K562 (cell line): ENCODE measurements around the gene PLEKHH2. TPM values are rescaled to one million over a fixed set of nuclear protein-coding genes. Genes with fewer than 3 reads are reported as not detected.

Source experiments
- ATAC-seq: fragments of 200-7000 bp; cut with Tn5 transposase; 3 replicates; pipeline ENCODE4 v1.9.1; 2020; ENCODE audit warnings: moderate library complexity
- BruUV-seq: library from RNA; stranded (reverse); fragments of 400-500 nt; replicated peaks from 2 replicates; lab custom pipeline; 2021; lab: Mats Ljungman, UMichigan
- CTCF ChIA-PET: fragments of 300-600 bp; formaldehyde crosslinking; extraction: SDS; loops from one replicate; lab custom pipeline; 2021; ENCODE audit warnings: low intra/inter-chr PET ratio; lab: Yijun Ruan, JAX
- POLR2A ChIA-PET: fragments of 300-600, 350-650 bp; sonication (Branson Sonifier 250); formaldehyde crosslinking; extraction: SDS; loops from one replicate; lab custom pipeline; 2021; ENCODE audit warnings: antibody characterized with exemption, inconsistent platforms; lab: Yijun Ruan, JAX
- DNase-seq, 4 experiments: peaks; one replicate each; pipeline versions ENCODE4 v3.0.0 to v3.0.0-alpha.2; 2011 to 2018; ENCODE audit warnings: low spot score in 3 of 4, mixed read lengths in 3 of 4; ENCODE audit errors: extremely low read depth in 1 of 4
- FAIRE-seq: peaks from 2 replicates; lab custom pipeline; 2011; peaks lifted over from hg19 to GRCh38; lab: Jason Lieb, UNC
- H2AFZ ChIP-seq: 2 replicates; pipeline ENCODE4 v1.6.0; 2011; ENCODE audit warnings: low read depth, low read length, control low read depth, inconsistent platforms
- H3K27ac ChIP-seq: fragments of 200-600 bp; 3 replicates; pipeline ENCODE4 v1.8.0; 2011; ENCODE audit warnings: low read depth, mild to moderate bottlenecking, control low read depth, inconsistent platforms, low read length, moderate library complexity, mixed read lengths; ENCODE audit errors: extremely low read depth
- H3K27me3 ChIP-seq, 2 experiments: fragments of 300-600 bp in 1 of 2; 2 replicates in 1 of 2; 3 replicates in 1 of 2; pipeline versions ENCODE4 v1.6.0 to v1.8.0; 2011; ENCODE audit warnings: inconsistent platforms in 2 of 2, low read length in 2 of 2, mild to moderate bottlenecking in 1 of 2, mixed read lengths in 1 of 2, moderate library complexity in 1 of 2; ENCODE audit not compliant: control insufficient read depth in 2 of 2, insufficient read depth in 2 of 2
- H3K36me3 ChIP-seq: fragments of 300-600 bp; 3 replicates; pipeline ENCODE4 v1.8.0; 2011; ENCODE audit warnings: mild to moderate bottlenecking, low read length, inconsistent platforms; ENCODE audit not compliant: control insufficient read depth, insufficient read depth
- H3K4me1 ChIP-seq, 2 experiments: fragments of 200-600 bp in 1 of 2; replicated peaks in 1 of 2; 2 replicates in 1 of 2; 3 replicates in 1 of 2; pipeline versions ENCODE4 v1.5.1 to v1.8.0; 2011; ENCODE audit warnings: inconsistent platforms in 2 of 2, low read length in 2 of 2, mild to moderate bottlenecking in 1 of 2, mixed read lengths in 1 of 2, moderate library complexity in 1 of 2; ENCODE audit not compliant: control insufficient read depth in 2 of 2, insufficient read depth in 2 of 2
- H3K4me2 ChIP-seq: 2 replicates; pipeline ENCODE4 v1.6.1; 2011; ENCODE audit warnings: low read length, control low read depth, inconsistent platforms, mixed read lengths; ENCODE audit not compliant: insufficient read depth
- H3K4me3 ChIP-seq: fragments of 200-600 bp; sonication (generic), shearing (Covaris generic); 2 replicates; pipeline ENCODE4 v1.5.1; 2016; ENCODE audit warnings: control low read depth, inconsistent platforms
- H3K79me2 ChIP-seq: fragments of 200-600 bp; 3 replicates; pipeline ENCODE4 v1.8.0; 2011; ENCODE audit warnings: low read length, inconsistent platforms; ENCODE audit not compliant: control insufficient read depth, insufficient read depth
- H3K9ac ChIP-seq, 2 experiments: 2 replicates each; pipeline versions ENCODE4 v1.6.0 to v1.6.1; 2011; ENCODE audit warnings: low read depth in 2 of 2, low read length in 2 of 2, control low read depth in 1 of 2, inconsistent platforms in 1 of 2, mild to moderate bottlenecking in 1 of 2, mixed read lengths in 1 of 2; ENCODE audit not compliant: insufficient read depth in 1 of 2
- H3K9me1 ChIP-seq: one replicate; pipeline ENCODE4 v1.6.0; 2011; ENCODE audit warnings: inconsistent platforms, mild to moderate bottlenecking, low read length, moderate library complexity; ENCODE audit not compliant: control insufficient read depth, insufficient read depth
- H3K9me3 ChIP-seq: replicated peaks from 2 replicates; pipeline ENCODE4 v1.5.1; 2011; ENCODE audit warnings: low read depth, low read length, inconsistent platforms; ENCODE audit not compliant: control insufficient read depth, insufficient read depth
- H4K20me1 ChIP-seq: replicated peaks from 2 replicates; pipeline ENCODE4 v1.6.1; 2011; ENCODE audit warnings: low read length, inconsistent platforms, mixed read lengths; ENCODE audit not compliant: control insufficient read depth, insufficient read depth
- ELF4 ChIP-seq: fragments of 450-650 bp; formaldehyde crosslinking; IDR thresholded peaks from 2 replicates; pipeline ENCODE4 v1.4.0; 2022; ENCODE audit warnings: missing genetic modification characterization
- FOXA3 ChIP-seq, 2 experiments: fragments of 450-650 bp in 1 of 2; sonication (generic) in 1 of 2; formaldehyde crosslinking; IDR thresholded peaks in 1 of 2; conservative IDR thresholded peaks in 1 of 2; 2 replicates each; pipeline versions ENCODE4 v1.4.0 to v1.8.0; 2020 to 2022; ENCODE audit warnings: mild to moderate bottlenecking in 2 of 2, missing genetic modification reagents in 1 of 2
- HDAC3 ChIP-seq: fragments of 450-650 bp; IDR thresholded peaks from 2 replicates; pipeline ENCODE4 v1.6.1; 2018; ENCODE audit warnings: borderline replicate concordance, mild to moderate bottlenecking, moderate library complexity; ENCODE audit not compliant: partially characterized antibody
- POLR2A ChIP-seq: fragments of 450-650 bp; conservative IDR thresholded peaks from 2 replicates; pipeline ENCODE4 v1.6.1; 2016
- SIRT6 ChIP-seq: IDR thresholded peaks from one replicate; pipeline ENCODE4 v1.6.1; 2012; ENCODE audit warnings: low read depth, mild to moderate bottlenecking, control low read depth, inconsistent platforms, low read length, moderate library complexity
- YY1 ChIP-seq, 3 experiments: IDR thresholded peaks; 2 replicates each; pipeline ENCODE4 v1.6.1; 2011; ENCODE audit warnings: low read length in 2 of 3, mild to moderate bottlenecking in 2 of 3, moderate library complexity in 2 of 3, borderline replicate concordance in 1 of 3, control low read depth in 1 of 3, low read depth in 1 of 3; ENCODE audit not compliant: insufficient read depth in 3 of 3, insufficient replicate concordance in 2 of 3, control insufficient read depth in 1 of 3, insufficient read length in 1 of 3; ENCODE audit errors: extremely low read depth in 1 of 3
- ZKSCAN8 ChIP-seq: fragments of 200-800 bp; sonication (Bioruptor generic); IDR thresholded peaks from 2 replicates; pipeline ENCODE4 v1.6.1; 2016; ENCODE audit warnings: missing genetic modification characterization, missing compliant biosample characterization
- ZNF24 ChIP-seq: fragments of 450-650 bp; IDR thresholded peaks from 2 replicates; pipeline ENCODE4 v1.6.1; 2016
- WGBS: fragments of 100-300 bp; shearing (Covaris generic); methylation state at CpG from one replicate; pipeline ENCODE4 v1.1.6; 2016; ENCODE audit warnings: low coverage, mixed read lengths; ENCODE audit not compliant: insufficient coverage; ENCODE audit errors: missing lambda C conversion rate; 5-methylcytosine and 5-hydroxymethylcytosine counted together
- in situ Hi-C: fragments of 300-500 bp; cut with MboI; formaldehyde crosslinking; loops from 4 replicates; pipeline ENCODE4 v1.15.0; 2018; ENCODE audit warnings: inconsistent platforms, mixed read lengths
- intact Hi-C: fragments of 100-400 bp; cut with micrococcal nuclease; formaldehyde crosslinking; loops from 2 replicates; pipeline ENCODE4 v1.14.2; 2022
- polyA plus RNA-seq, 8 experiments: library from polyadenylated mRNA; depleted of rRNA in 4 of 8; stranded (reverse) in 5 of 8; unstranded in 3 of 8; fragments of >200 nt; fragmentation: Nextera tagmentation in 2 of 8; fragmentation: Illumina TruSeq in 1 of 8; extraction: Ambion mirVana in 2 of 8; extraction: Trizol in 1 of 8; gene quantifications; 2 replicates each; pipeline versions ENCODE4 v1.2.1 to v1.2.3, GENCODE V29; 2011 to 2014; ENCODE audit warnings: inconsistent platforms in 1 of 8, missing spikeins in 1 of 8
- total RNA-seq, 7 experiments: library from RNA; depleted of rRNA in 6 of 7; stranded (reverse); fragments of >200 nt in 6 of 7; fragmentation: Illumina TruSeq in 2 of 7; extraction: Trizol in 2 of 7; gene quantifications; 2 replicates each; pipeline versions ENCODE4 v1.2.1 to v1.2.3, GENCODE V29; 2011 to 2021; ENCODE audit warnings: low replicate concordance in 1 of 7

The PLEKHH2 gene
- total and polyA plus RNA-seq, 9 of the 15 experiments (the other 6 are each of a cell fraction or from before 2014, with no cell fraction given) = 0.77 to 13.5 (median 2.7) TPM

GRCh38 chr2:43774617-43775016, 137.6 kb downstream of the PLEKHH2 start:
- Histone ChIP-seq H3K9me3 (no peaks in the 10 kb centered on the region), H2AFZ (peak overlapping the region; percentile 97), H3K4me2 (peak overlapping the region; percentile 86), H4K20me1 (no peaks in the 10 kb centered on the region), H3K4me1 (peaks cover 0 to 2% of the 10 kb centered on the region in 2 experiments; a peak in 2 of 5 replicates), H3K4me3 (peak overlapping the region; percentile 61), H3K27me3 (no peaks in the 10 kb centered on the region), H3K9me1 (no peaks in the 10 kb centered on the region), H3K79me2 (peaks cover 9% of the 10 kb centered on the region; the same call in 1 of the 3 replicates), H3K27ac (peak overlapping the region; percentile 67), H3K9ac (peak overlapping the region in 1 of 2 experiments; percentile 69; a peak in 2 of 4 replicates), H3K36me3 (0 out of 3 replicates have a peak, but pooled peaks cover 5% of the 10 kb centered on the region)
- intact Hi-C loops = loop anchor here (10.0 kb wide), 1 partner anchor 140 kb away; the partner anchor contains the start of gene PLEKHH2
- in situ Hi-C loops = no loop called here
- no peak for DNase-seq
- POLR2A ChIA-PET = interaction anchor here (0.7 to 0.9 kb wide), 2 partner anchors 12 to 22 kb away, joined by 3 to 5 read pairs; no protein-coding TSS in a partner anchor
- WGBS = 8% methylated on average over 7 of the region's 7 CpGs
- CTCF ChIA-PET = no interaction called here
- FAIRE-seq = peak; percentile 19
- ATAC-seq = peak; percentile 18
- TF ChIP-seq HDAC3 (no peak), YY1 (IDR thresholded peaks at IDR 0.05; ENCODE audit: borderline replicate concordance in 1 of 3, control insufficient read depth in 1 of 3, extremely low read depth in 1 of 3, insufficient read depth in 3 of 3, insufficient read length in 1 of 3, insufficient replicate concordance in 2 of 3, low read depth in 1 of 3, low read length in 2 of 3) (no peak), ZNF24 (no peak)
- TSS peak; percentile 76 for BruUV-seq

- Histone ChIP-seq H2AFZ (no peak overlapping the region), H4K20me1 (no peaks in the 10 kb centered on the region), H3K36me3 (0 out of 3 replicates have a peak, but pooled peaks cover 5% of the 10 kb centered on the region), H3K4me2 (no peak overlapping the region), H3K4me1 (peaks cover 0 to 2% of the 10 kb centered on the region in 2 experiments; a peak in 2 of 5 replicates), H3K27ac (no peak overlapping the region), H3K9me1 (no peaks in the 10 kb centered on the region), H3K9ac (no peak overlapping the region), H3K4me3 (no peak overlapping the region), H3K27me3 (no peaks in the 10 kb centered on the region), H3K9me3 (no peaks in the 10 kb centered on the region), H3K79me2 (peaks cover 9% of the 10 kb centered on the region; the same call in 1 of the 3 replicates)
- ChIA-PET CTCF (no interaction called here), POLR2A (interaction anchor here (0.6 to 0.8 kb wide), 2 partner anchors 15 to 28 kb away, joined by 3 read pairs; no protein-coding TSS in a partner anchor)
- in situ Hi-C loops (no loop called here), intact Hi-C loops (loop anchor here (10.0 kb wide), 1 partner anchor 142 kb away; the partner anchor contains the start of gene PLEKHH2)
- BruUV-seq = no TSS peak
- TF ChIP-seq ZKSCAN8 (CRISPR knock-in tag) = no peak
- TF ChIP-seq ELF4 (CRISPR knock-in tag) = no peak
- no peak for TF ChIP-seq SIRT6
- TF ChIP-seq FOXA3 (CRISPR knock-in tag; conservative IDR thresholded peaks at IDR 0.05 in 1 of 2, IDR thresholded peaks at IDR 0.05 in 1 of 2) = no peak
- TF ChIP-seq POLR2A = no peak
- ATAC-seq = no peak
- 78% methylated on average over 1 of the region's 1 CpG for WGBS
- no peak for DNase-seq
- FAIRE-seq = no peak
Observed at GRCh38 chr2:43776324-43776723, 139.3 kb downstream of the PLEKHH2 start.
